ENCODE measurements around the gene MAG. TPM values are rescaled to one million over a fixed set of nuclear protein-coding genes. Genes with fewer than 3 reads are reported as not detected.

The MAG gene
- total and polyA plus RNA-seq, 2 of the 13 experiments (the other 11 are each of a cell fraction or from before 2014, with no cell fraction given), result 0.20 to 1.3 TPM

DNA sequence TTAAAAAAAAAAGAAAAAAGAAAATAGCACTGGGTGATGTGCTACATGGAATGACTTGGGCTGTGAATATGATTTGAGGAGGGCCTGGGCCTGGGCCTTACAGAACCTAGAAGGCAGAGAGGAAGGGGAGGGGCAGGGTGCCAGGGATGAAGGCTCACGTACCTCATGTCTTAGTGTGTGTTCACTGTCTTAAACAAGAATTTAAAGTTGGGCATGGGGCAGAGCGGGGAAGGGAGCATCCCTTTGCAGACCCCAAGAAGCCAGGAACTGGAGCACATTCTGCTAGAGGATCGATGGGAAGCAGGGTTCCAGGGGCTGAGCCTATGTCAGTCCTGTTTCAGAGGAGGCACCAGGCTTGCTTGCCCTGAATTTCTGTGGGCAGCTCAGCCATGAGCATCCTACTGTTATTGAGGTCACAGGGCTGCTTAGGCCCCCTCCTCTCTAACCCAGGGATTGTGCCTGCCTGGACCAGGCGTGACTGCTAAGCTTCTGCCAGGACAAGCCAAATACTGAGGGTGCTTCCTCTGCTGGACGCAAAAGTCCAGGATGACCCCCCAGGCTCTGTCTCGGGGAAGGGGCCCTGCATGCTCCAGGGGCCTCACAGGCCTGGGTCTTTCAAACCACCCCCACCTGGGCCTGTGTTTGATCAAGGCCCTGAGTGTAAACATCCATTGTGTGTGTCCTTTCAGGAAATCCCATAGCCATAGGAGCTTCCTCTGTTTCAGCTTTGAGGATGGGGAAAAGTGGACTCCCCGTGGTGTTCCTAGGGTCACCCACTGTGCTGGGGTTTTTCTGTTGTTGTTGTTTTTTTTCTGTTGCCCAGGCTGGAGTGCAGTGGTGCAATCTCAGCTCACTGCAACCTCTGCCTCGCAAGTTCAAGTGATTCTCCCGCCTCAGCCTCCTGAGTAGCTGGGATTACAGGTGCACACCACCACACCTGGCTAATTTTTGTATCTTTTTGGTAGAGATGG is 38.4 kb upstream of the MAG start (continued):
- TF ChIP-seq, protein P1, sequence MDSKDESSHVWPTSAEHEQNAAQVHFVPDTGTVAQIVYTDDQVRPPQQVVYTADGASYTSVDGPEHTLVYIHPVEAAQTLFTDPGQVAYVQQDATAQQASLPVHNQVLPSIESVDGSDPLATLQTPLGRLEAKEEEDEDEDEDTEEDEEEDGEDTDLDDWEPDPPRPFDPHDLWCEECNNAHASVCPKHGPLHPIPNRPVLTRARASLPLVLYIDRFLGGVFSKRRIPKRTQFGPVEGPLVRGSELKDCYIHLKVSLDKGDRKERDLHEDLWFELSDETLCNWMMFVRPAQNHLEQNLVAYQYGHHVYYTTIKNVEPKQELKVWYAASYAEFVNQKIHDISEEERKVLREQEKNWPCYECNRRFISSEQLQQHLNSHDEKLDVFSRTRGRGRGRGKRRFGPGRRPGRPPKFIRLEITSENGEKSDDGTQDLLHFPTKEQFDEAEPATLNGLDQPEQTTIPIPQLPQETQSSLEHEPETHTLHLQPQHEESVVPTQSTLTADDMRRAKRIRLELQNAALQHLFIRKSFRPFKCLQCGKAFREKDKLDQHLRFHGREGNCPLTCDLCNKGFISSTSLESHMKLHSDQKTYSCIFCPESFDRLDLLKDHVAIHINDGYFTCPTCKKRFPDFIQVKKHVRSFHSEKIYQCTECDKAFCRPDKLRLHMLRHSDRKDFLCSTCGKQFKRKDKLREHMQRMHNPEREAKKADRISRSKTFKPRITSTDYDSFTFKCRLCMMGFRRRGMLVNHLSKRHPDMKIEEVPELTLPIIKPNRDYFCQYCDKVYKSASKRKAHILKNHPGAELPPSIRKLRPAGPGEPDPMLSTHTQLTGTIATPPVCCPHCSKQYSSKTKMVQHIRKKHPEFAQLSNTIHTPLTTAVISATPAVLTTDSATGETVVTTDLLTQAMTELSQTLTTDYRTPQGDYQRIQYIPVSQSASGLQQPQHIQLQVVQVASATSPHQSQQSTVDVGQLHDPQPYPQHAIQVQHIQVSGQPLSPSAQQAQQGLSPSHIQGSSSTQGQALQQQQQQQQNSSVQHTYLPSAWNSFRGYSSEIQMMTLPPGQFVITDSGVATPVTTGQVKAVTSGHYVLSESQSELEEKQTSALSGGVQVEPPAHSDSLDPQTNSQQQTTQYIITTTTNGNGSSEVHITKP (CRISPR knock-in tag; IDR thresholded peaks at IDR 0.05; ENCODE audit: low read depth), result peak; percentile 93
- TF ChIP-seq ZNF30 (CRISPR knock-in tag; IDR thresholded peaks at IDR 0.05), result no peak
- no peak for TF ChIP-seq MLLT10 (CRISPR knock-in tag; IDR thresholded peaks at IDR 0.05)
- no peak; the same call in 1 of the 2 replicates for TF ChIP-seq THAP11 (CRISPR knock-in tag; IDR thresholded peaks at IDR 0.05)
- TF ChIP-seq, protein P2, sequence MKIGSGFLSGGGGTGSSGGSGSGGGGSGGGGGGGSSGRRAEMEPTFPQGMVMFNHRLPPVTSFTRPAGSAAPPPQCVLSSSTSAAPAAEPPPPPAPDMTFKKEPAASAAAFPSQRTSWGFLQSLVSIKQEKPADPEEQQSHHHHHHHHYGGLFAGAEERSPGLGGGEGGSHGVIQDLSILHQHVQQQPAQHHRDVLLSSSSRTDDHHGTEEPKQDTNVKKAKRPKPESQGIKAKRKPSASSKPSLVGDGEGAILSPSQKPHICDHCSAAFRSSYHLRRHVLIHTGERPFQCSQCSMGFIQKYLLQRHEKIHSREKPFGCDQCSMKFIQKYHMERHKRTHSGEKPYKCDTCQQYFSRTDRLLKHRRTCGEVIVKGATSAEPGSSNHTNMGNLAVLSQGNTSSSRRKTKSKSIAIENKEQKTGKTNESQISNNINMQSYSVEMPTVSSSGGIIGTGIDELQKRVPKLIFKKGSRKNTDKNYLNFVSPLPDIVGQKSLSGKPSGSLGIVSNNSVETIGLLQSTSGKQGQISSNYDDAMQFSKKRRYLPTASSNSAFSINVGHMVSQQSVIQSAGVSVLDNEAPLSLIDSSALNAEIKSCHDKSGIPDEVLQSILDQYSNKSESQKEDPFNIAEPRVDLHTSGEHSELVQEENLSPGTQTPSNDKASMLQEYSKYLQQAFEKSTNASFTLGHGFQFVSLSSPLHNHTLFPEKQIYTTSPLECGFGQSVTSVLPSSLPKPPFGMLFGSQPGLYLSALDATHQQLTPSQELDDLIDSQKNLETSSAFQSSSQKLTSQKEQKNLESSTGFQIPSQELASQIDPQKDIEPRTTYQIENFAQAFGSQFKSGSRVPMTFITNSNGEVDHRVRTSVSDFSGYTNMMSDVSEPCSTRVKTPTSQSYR (CRISPR knock-in tag; IDR thresholded peaks at IDR 0.05; ENCODE audit: borderline replicate concordance), result peak; percentile 86; the same call in 1 of the 2 replicates
- peak; percentile 37; the same call in 1 of the 2 replicates for TF ChIP-seq FOXK2 (IDR thresholded peaks at IDR 0.05)
- no peak for TF ChIP-seq SALL2 (CRISPR knock-in tag; IDR thresholded peaks at IDR 0.05)
- TF ChIP-seq ZNF337 (CRISPR knock-in tag; IDR thresholded peaks at IDR 0.05; ENCODE audit: borderline replicate concordance, low read depth), result peak; percentile 78; the same call in 1 of the 2 replicates
- TF ChIP-seq ATF1 (CRISPR knock-in tag; IDR thresholded peaks at IDR 0.05), result no peak
- TF ChIP-seq CC2D1A (CRISPR knock-in tag; IDR thresholded peaks at IDR 0.05), result no peak
- TF ChIP-seq EZH2 (conservative IDR thresholded peaks at IDR 0.05; ENCODE audit: low read depth, low read length), result no peak
- TF ChIP-seq SMC3 (IDR thresholded peaks at IDR 0.05; ENCODE audit: low read length), result no peak
- TF ChIP-seq HOXA5 (CRISPR knock-in tag; IDR thresholded peaks at IDR 0.05), result no peak
- TF ChIP-seq RXRB (CRISPR knock-in tag; IDR thresholded peaks at IDR 0.05; ENCODE audit: borderline replicate concordance), result peak; percentile 84
- no peak for TF ChIP-seq MATR3 (CRISPR knock-in tag; IDR thresholded peaks at IDR 0.05)
- TF ChIP-seq NFIC (IDR thresholded peaks at IDR 0.05; ENCODE audit: low read length), result no peak
- no peak for TF ChIP-seq ZNF550 (CRISPR knock-in tag; IDR thresholded peaks at IDR 0.05; ENCODE audit: borderline replicate concordance)
- TF ChIP-seq, protein P3, sequence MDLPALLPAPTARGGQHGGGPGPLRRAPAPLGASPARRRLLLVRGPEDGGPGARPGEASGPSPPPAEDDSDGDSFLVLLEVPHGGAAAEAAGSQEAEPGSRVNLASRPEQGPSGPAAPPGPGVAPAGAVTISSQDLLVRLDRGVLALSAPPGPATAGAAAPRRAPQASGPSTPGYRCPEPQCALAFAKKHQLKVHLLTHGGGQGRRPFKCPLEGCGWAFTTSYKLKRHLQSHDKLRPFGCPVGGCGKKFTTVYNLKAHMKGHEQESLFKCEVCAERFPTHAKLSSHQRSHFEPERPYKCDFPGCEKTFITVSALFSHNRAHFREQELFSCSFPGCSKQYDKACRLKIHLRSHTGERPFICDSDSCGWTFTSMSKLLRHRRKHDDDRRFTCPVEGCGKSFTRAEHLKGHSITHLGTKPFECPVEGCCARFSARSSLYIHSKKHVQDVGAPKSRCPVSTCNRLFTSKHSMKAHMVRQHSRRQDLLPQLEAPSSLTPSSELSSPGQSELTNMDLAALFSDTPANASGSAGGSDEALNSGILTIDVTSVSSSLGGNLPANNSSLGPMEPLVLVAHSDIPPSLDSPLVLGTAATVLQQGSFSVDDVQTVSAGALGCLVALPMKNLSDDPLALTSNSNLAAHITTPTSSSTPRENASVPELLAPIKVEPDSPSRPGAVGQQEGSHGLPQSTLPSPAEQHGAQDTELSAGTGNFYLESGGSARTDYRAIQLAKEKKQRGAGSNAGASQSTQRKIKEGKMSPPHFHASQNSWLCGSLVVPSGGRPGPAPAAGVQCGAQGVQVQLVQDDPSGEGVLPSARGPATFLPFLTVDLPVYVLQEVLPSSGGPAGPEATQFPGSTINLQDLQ (CRISPR knock-in tag; IDR thresholded peaks at IDR 0.05), result no peak
- no peak for TF ChIP-seq GPN1 (CRISPR knock-in tag; IDR thresholded peaks at IDR 0.05; ENCODE audit: borderline replicate concordance)
